Liver (tissue), 9 donors: ENCODE data around the gene EML1. TPM values are rescaled to one million over a fixed set of nuclear protein-coding genes. Genes with fewer than 3 reads are reported as not detected.
"Not testable (repeated sequence)": the region's sequence is repeated elsewhere in the genome, so short reads cannot be mapped to it uniquely, and the experiment has no call there.

Experiments used
- DNase-seq: peaks from one replicate; pipeline ENCODE4 v3.0.0-alpha.2; 2017; ENCODE audit warnings: low spot score
- H3K27ac ChIP-seq, 2 donors: one replicate each; pipeline ENCODE4 v1.7.0; 2013; ENCODE audit warnings: inconsistent platforms in 2 of 2, low read length in 2 of 2, control low read depth in 1 of 2, low read depth in 1 of 2, mild to moderate bottlenecking in 1 of 2
- H3K27me3 ChIP-seq, 4 donors: one replicate each; pipeline versions ENCODE4 v1.6.1 to v1.7.0; 2013; ENCODE audit warnings: low read length in 3 of 4, inconsistent platforms in 1 of 4, mild to moderate bottlenecking in 1 of 4, moderate library complexity in 1 of 4; ENCODE audit not compliant: control insufficient read depth in 4 of 4, insufficient read depth in 4 of 4
- H3K36me3 ChIP-seq, 4 donors: one replicate each; pipeline versions ENCODE4 v1.6.1 to v1.7.0; 2013; ENCODE audit warnings: low read length in 3 of 4, mild to moderate bottlenecking in 3 of 4, low read depth in 1 of 4, moderate library complexity in 1 of 4; ENCODE audit not compliant: control insufficient read depth in 4 of 4, insufficient read depth in 3 of 4
- H3K4me1 ChIP-seq, 4 donors: one replicate each; pipeline versions ENCODE4 v1.6.1 to v1.7.0; 2013; ENCODE audit warnings: low read length in 3 of 4, mild to moderate bottlenecking in 3 of 4, moderate library complexity in 1 of 4; ENCODE audit not compliant: control insufficient read depth in 4 of 4, insufficient read depth in 4 of 4
- H3K4me3 ChIP-seq, 3 donors: one replicate each; pipeline versions ENCODE4 v1.6.1 to v1.7.0; 2013; ENCODE audit warnings: low read length in 3 of 3, control low read depth in 1 of 3, low read depth in 1 of 3, mild to moderate bottlenecking in 1 of 3
- H3K9ac ChIP-seq, 2 donors: one replicate each; pipeline ENCODE4 v1.7.0; 2013; ENCODE audit warnings: low read length in 2 of 2, mild to moderate bottlenecking in 2 of 2, moderate library complexity in 2 of 2, control low read depth in 1 of 2, low read depth in 1 of 2
- H3K9me3 ChIP-seq, 4 donors: one replicate each; pipeline versions ENCODE4 v1.6.1 to v1.7.0; 2013; ENCODE audit warnings: low read length in 3 of 4; ENCODE audit not compliant: control insufficient read depth in 4 of 4
- EGR1 ChIP-seq, 2 donors: IDR thresholded peaks; 2 replicates each; pipeline ENCODE4 v1.6.1; 2016 to 2018; ENCODE audit warnings: antibody characterized with exemption in 2 of 2, low read depth in 2 of 2
- FOXA1 ChIP-seq: IDR thresholded peaks from 2 replicates; pipeline ENCODE4 v1.6.1; 2016; ENCODE audit warnings: antibody characterized with exemption
- GABPA ChIP-seq, 2 donors: IDR thresholded peaks in 1 of 2; conservative IDR thresholded peaks in 1 of 2; 2 replicates each; pipeline ENCODE4 v1.6.1; 2016; ENCODE audit warnings: antibody characterized with exemption in 2 of 2, mild to moderate bottlenecking in 1 of 2, moderate library complexity in 1 of 2
- HNF4A ChIP-seq, 2 donors: conservative IDR thresholded peaks; 2 replicates each; pipeline ENCODE4 v1.6.1; 2016; ENCODE audit warnings: antibody characterized with exemption in 2 of 2, mild to moderate bottlenecking in 2 of 2
- HNF4G ChIP-seq: IDR thresholded peaks from 2 replicates; pipeline ENCODE4 v1.6.1; 2016; ENCODE audit warnings: antibody characterized with exemption
- NR2F2 ChIP-seq: IDR thresholded peaks from 2 replicates; pipeline ENCODE4 v1.6.1; 2016; ENCODE audit warnings: antibody characterized with exemption
- RXRA ChIP-seq, 2 donors: IDR thresholded peaks; 2 replicates each; pipeline ENCODE4 v1.6.1; 2017 to 2018; ENCODE audit warnings: antibody characterized with exemption in 2 of 2, mild to moderate bottlenecking in 1 of 2
- SP1 ChIP-seq: IDR thresholded peaks from 2 replicates; pipeline ENCODE4 v1.6.1; 2018; ENCODE audit warnings: antibody characterized with exemption, mild to moderate bottlenecking
- TAF1 ChIP-seq: conservative IDR thresholded peaks from 2 replicates; pipeline ENCODE4 v1.6.1; 2016; ENCODE audit warnings: antibody characterized with exemption, mild to moderate bottlenecking
- YY1 ChIP-seq: IDR thresholded peaks from 2 replicates; pipeline ENCODE4 v1.6.1; 2016; ENCODE audit warnings: antibody characterized with exemption, mild to moderate bottlenecking
- WGBS: extraction: QIAGEN DNeasy Blood & Tissue Kit; methylation state at CpG from one replicate; pipeline ENCODE4 v1.1.7; 2013; 5-methylcytosine and 5-hydroxymethylcytosine counted together
- polyA plus RNA-seq, 2 donors: library from polyadenylated mRNA; stranded (reverse) in 1 of 2; unstranded in 1 of 2; fragments of 200-250 nt in 1 of 2; fragments of >200 nt in 1 of 2; fragmentation: Nextera tagmentation in 1 of 2; extraction: Ambion mirVana in 1 of 2; gene quantifications; one replicate each; pipeline versions ENCODE4 v1.2.1 to v1.2.3, GENCODE V29; 2013 to 2015
- total RNA-seq, 2 donors: library from RNA; depleted of rRNA; stranded (reverse); fragments of >200 nt; gene quantifications; one replicate each; pipeline ENCODE4 v1.2.3, GENCODE V29; 2014
- TF ChIP-seq, protein P1 (sequence below): IDR thresholded peaks from 2 replicates; pipeline ENCODE4 v1.6.1; 2016; ENCODE audit warnings: antibody characterized with exemption, mild to moderate bottlenecking
- TF ChIP-seq, protein P2 (sequence below): IDR thresholded peaks from 2 replicates; pipeline ENCODE4 v1.6.1; 2016; ENCODE audit warnings: antibody characterized with exemption
- donor health status: healthy.
- donor health status: healthy.
- donor health status: healthy.
- donor health status: healthy.
- donor health status: healthy.

The EML1 gene
- total and polyA plus RNA-seq, 4 donors, result 2.7 to 14.6 (median 4.6) TPM

DNA sequence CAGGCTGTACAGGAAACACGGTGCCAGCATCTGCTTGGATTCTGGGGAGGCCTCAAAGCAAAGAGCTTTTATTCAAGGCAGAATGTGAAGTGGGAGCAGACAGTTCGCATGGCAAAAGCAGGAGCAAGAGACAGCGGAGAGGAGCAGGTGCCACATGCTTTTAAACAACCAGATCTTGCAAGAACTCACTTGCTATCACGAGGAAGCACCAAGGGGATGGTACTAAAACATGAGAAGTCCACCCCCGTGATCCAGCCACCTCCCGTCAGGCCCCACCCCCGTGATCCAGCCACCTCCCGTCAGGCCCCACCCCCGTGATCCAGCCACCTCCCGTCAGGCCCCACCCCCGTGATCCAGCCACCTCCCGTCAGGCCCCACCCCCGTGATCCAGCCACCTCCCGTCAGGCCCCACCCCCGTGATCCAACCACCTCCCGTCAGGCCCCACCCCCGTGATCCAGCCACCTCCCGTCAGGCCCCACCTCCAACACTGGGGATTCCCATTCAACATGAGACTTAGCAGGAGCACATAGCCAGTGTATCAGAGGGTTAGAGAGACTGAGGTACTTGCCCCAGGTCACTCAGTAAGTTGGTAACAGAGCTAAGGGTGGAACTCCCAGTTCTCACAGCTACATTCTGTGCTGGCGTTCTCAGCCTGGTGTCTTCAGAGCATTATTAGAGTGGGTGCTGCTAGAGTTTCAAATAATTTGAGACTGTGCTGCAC, 156.0 kb downstream of the EML1 start:
- not testable (repeated sequence) for H3K27me3 ChIP-seq, H3K9ac ChIP-seq, DNase-seq, H3K9me3 ChIP-seq, H3K36me3 ChIP-seq, H3K4me3 ChIP-seq
- 38% methylated on average over 14 of the region's 19 CpGs for WGBS
- TF ChIP-seq SP1 (peak; percentile 18), YY1 (peak; percentile 45), HNF4A (conservative IDR thresholded peaks at IDR 0.05) (peak in 1 of 2 donors; percentile 40), RXRA (IDR thresholded peaks at IDR 0.05) (peak in 1 of 2 donors; percentile 62)
- TF ChIP-seq, protein P1, sequence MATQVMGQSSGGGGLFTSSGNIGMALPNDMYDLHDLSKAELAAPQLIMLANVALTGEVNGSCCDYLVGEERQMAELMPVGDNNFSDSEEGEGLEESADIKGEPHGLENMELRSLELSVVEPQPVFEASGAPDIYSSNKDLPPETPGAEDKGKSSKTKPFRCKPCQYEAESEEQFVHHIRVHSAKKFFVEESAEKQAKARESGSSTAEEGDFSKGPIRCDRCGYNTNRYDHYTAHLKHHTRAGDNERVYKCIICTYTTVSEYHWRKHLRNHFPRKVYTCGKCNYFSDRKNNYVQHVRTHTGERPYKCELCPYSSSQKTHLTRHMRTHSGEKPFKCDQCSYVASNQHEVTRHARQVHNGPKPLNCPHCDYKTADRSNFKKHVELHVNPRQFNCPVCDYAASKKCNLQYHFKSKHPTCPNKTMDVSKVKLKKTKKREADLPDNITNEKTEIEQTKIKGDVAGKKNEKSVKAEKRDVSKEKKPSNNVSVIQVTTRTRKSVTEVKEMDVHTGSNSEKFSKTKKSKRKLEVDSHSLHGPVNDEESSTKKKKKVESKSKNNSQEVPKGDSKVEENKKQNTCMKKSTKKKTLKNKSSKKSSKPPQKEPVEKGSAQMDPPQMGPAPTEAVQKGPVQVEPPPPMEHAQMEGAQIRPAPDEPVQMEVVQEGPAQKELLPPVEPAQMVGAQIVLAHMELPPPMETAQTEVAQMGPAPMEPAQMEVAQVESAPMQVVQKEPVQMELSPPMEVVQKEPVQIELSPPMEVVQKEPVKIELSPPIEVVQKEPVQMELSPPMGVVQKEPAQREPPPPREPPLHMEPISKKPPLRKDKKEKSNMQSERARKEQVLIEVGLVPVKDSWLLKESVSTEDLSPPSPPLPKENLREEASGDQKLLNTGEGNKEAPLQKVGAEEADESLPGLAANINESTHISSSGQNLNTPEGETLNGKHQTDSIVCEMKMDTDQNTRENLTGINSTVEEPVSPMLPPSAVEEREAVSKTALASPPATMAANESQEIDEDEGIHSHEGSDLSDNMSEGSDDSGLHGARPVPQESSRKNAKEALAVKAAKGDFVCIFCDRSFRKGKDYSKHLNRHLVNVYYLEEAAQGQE, result peak; percentile 57
- Histone ChIP-seq H3K4me1 (peaks cover 17 to 43% (median 32%) of the 10 kb centered on the region in 4 donors), H3K27ac (peak overlapping the region; percentile 49 to 77)

DNA sequence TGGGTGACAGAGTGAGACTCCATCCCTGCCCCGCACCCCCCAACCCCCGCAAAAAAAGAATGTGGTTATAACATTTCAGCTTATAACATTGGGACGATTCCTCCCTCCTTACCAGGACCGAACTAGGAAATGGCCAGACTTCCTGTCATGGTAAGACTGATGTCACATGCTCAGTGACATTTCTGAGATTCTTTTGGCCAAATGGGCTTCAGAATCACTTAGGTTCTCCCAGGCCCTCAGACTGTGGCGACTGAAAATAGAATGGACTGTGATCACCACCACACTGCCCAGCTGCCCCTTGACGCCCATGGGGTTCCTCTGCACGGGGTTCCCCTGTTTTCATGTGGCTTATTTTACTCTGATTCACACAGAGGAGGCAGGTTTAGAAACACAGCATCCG, 157.0 kb downstream of the EML1 start:
- Histone ChIP-seq H3K4me1 (peaks cover 13 to 34% (median 24%) of the 10 kb centered on the region in 4 donors), H3K4me3 (no peak overlapping the region), H3K27ac (no peak overlapping the region), H3K36me3 (no peaks in the 10 kb centered on the region), H3K27me3 (no peaks in the 10 kb centered on the region), H3K9ac (no peak overlapping the region), H3K9me3 (no peaks in the 10 kb centered on the region)
- TF ChIP-seq RXRA (IDR thresholded peaks at IDR 0.05) (no peak), NR2F2 (no peak), TAF1 (no peak), YY1 (no peak), FOXA1 (no peak), HNF4G (no peak), SP1 (no peak), EGR1 (IDR thresholded peaks at IDR 0.05; ENCODE audit: low read depth in 2 of 2) (no peak), GABPA (IDR thresholded peaks at IDR 0.05 in 1 of 2, conservative IDR thresholded peaks at IDR 0.05 in 1 of 2) (no peak)
- TF ChIP-seq, protein P1, result no peak
- TF ChIP-seq, protein P2, sequence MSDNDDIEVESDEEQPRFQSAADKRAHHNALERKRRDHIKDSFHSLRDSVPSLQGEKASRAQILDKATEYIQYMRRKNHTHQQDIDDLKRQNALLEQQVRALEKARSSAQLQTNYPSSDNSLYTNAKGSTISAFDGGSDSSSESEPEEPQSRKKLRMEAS, result no peak
- no peak for DNase-seq
- 84% methylated on average over 8 of the region's 8 CpGs for WGBS
